ENCODE measurements around the gene FBRSL1.

DNA sequence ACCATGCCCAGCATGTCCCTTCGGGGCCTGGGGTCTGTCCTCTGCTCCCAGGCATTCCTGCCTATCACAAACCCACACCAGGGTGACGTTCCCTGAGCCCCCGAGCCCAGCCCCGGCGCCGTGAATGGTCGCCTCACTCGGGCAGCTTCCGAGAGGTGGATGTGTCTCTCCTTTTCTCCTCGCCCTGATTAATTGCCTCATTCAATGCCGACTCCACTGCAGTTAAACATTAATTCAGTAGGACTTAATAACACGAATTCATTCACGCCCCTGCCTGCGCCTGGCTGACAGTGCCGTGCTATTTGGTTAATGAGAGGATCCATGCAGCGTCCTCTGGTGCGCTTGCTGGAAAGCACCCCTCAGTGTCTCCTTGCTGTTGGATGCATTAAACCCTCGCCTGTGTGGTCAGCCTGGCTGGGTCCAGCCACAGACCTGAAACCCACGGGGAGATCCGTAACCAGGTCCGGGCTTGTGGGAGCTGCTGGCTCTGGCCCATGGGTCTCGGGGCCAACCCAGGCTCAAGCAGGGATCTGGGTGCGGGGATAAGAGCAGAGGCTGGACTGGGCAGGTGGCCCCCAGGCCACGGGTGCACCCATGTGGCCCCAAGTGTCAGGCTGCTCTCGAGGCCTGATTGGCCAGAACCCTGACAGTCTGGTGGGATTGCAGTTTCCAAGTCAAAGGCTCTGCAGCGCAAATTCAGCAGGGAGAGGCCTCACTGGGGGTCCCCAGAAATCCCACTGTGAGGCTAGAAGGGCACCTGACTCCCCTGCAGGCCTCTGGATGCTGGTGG is 55.4 kb downstream of the FBRSL1 start:
- TF ChIP-seq, protein P1, sequence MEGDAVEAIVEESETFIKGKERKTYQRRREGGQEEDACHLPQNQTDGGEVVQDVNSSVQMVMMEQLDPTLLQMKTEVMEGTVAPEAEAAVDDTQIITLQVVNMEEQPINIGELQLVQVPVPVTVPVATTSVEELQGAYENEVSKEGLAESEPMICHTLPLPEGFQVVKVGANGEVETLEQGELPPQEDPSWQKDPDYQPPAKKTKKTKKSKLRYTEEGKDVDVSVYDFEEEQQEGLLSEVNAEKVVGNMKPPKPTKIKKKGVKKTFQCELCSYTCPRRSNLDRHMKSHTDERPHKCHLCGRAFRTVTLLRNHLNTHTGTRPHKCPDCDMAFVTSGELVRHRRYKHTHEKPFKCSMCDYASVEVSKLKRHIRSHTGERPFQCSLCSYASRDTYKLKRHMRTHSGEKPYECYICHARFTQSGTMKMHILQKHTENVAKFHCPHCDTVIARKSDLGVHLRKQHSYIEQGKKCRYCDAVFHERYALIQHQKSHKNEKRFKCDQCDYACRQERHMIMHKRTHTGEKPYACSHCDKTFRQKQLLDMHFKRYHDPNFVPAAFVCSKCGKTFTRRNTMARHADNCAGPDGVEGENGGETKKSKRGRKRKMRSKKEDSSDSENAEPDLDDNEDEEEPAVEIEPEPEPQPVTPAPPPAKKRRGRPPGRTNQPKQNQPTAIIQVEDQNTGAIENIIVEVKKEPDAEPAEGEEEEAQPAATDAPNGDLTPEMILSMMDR (IDR thresholded peaks at IDR 0.05; ENCODE audit: insufficient read depth, low read length), result no peak
- no peak for TF ChIP-seq POLR2AphosphoS5 (IDR thresholded peaks at IDR 0.05; ENCODE audit: low read depth)

Data from HL-60 (cell line).